Renal cortical epithelial cell (primary cell): ENCODE measurements around the gene NDUFB6. TPM values are rescaled to one million over a fixed set of nuclear protein-coding genes. Genes with fewer than 3 reads are reported as not detected.
"Not testable (repeated sequence)": the region's sequence is repeated elsewhere in the genome, so short reads cannot be mapped to it uniquely, and the experiment has no call there.

Experiments used
- DNase-seq: peaks from one replicate; pipeline ENCODE4 v3.0.0-alpha.2; 2011; ENCODE audit warnings: low read depth
- total RNA-seq: library from RNA; depleted of rRNA; stranded (reverse); fragments of >200 nt; gene quantifications from 2 replicates; pipeline ENCODE4 v1.2.3, GENCODE V29; 2014

NDUFB6 gene
- total RNA-seq, 1 donor from 2014 or later, result 43.8 TPM

GRCh38 chr9:32571969-32572899 is 725 bp downstream of the NDUFB6 start:
- peak; percentile 85 for DNase-seq

DNA sequence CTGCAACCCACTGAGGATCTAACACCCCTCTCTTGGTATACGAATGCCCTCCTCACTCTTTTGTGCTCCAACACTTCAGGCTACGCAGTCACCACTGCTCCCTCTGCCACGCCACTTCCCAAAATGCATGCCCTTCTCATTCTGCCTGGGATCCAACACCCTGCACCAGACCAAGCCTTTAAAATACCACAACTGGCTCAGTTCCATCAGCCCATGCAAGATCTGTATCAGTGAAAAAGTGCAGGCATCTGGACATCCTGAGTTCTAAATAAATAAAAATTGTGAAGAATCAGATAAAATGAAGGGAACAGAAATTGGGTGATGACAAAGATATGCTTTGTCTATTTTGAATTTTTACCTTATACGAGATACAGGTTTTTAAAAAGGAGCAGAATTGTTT is 2.7 kb downstream of the NDUFB6 start:
- DNase-seq, result no peak

DNA sequence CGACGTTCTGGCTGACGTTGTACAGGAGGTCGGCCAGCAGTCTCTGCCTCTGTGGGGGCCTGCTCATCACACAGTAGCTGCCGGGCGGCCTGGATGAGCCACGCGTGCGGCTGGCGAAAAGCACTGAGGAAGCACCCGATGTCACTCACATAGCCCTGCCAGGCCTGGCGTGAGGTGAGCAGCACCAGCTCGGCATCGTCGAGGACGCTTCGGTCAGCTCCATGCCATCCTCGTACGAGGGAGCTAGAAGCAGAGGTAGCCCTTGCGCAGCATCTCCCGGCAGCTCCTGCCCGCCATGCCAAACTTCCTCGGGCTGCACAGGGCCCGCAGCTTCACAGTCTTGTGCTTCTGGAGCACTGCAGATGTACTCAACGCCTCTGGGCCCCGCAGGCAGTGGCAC is 6.2 kb downstream of the NDUFB6 start:
- no peak for DNase-seq

DNA sequence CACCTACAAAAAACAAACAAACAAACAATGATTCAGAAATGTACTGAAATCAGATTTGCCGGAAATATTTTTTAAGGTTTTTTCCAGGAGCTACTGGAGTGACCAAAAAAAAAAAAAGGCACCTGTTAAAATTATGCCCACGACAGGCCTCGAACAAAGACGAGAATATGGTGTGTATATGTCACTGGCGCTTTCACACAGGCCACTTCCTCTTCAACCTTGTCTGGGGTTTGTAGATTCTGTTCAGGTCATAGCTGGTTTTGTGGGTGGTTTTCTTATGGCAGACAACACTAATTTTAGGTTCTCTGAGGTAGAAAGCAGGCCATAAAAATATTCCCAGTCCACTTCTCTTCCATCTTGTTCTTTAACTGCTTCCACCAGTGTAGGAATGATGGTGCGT is 7.0 kb downstream of the NDUFB6 start:
- no peak for DNase-seq

GRCh38 chr9:32558408-32558934 is 14.5 kb downstream of the NDUFB6 start:
- no peak for DNase-seq

DNA sequence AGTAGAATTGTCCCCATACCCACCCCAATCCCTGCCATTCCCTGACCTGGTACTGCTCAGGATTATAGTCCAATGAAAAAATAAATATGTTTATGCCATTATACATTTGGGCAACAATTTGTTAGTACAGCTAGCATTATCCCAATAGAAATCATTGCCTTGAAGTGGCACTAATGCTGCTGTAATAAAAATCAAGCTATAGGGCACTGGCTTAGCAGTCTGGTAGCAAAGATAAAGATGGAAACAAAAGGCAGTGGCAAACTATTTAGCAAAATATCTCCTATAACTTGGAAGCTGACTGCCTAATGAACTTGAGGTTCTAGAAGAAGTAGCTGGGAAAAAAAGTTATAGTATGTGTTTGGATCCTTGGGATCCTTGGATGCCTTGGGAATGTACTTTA is 18.4 kb downstream of the NDUFB6 start:
- DNase-seq, result no peak

- DNase-seq, result no peak
These were observed 18.9 kb downstream of the NDUFB6 start for GRCh38 chr9:32554107-32554506.

- peak; percentile 89 for DNase-seq
These were observed 20.6 kb downstream of the NDUFB6 start, which contains the start of the genes SMIM27 and TOPORS for GRCh38 chr9:32552172-32552872. Gene SMIM27 (plus strand): TSS chr9:32552327. CDS start chr9:32552435, 108 bp downstream. Gene TOPORS (minus strand): TSS chr9:32552586. CDS start chr9:32552436, 150 bp downstream.

DNA sequence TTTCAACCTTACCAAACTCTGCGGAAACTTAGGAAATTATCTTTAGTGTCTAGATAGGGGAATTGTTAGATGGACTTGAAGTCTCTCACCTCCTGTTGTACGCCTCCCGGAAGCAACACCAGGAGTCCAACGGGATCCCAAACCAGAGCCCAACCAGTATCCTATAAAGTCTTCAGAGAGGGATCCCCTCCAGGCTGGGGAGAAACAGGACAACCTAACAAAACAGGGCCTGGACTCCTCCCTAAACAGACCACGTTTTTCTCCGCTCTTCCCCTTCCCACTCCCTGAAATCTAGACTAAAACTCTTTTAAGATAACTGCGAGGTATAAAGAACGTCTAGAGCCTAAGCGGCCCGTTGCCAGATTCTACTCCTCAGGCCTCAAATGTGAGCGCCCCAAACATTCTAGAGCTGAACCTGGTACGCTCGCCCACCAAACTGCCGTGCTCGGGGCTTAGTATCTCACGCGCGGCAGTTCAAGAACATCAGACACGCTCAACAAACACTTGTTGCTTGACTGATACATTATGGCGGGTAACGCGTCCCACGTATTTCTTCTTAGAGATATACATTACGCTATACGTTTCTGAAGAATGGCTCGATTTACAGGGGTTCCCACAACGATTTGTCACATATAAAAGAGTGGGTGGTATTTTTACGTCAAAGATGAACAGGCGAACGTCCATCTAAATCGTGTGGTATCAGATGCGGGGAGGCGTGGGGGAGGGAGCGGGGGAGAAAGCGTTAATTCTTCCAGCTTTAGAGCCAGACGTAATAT is 21.5 kb downstream of the NDUFB6 start:
- DNase-seq, result peak; percentile 46

GRCh38 chr9:32550562-32551275 is 22.2 kb downstream of the NDUFB6 start:
- peak; percentile 78 for DNase-seq

DNA sequence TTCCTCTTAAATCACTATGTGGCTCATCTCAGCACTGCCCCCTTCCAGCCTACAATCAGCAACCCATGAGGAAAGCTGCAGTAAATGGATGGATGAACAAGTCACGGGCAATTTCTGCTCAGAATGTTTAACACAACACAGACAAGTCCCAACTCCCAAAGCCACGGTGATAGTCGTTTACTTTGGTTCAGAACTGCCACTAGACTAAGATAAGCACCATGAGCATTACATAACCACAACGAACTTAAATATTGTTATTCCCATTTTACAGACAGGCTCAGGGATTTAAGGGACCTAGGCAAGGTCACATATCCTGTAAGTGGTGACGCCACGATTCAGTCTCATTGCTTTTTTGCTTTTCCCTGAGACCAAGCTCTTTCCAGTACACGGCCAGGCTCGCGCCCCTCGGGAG is 22.8 kb downstream of the NDUFB6 start:
- DNase-seq, result peak; percentile 49

GRCh38 chr9:32548213-32548612 is 24.7 kb downstream of the NDUFB6 start:
- not testable (repeated sequence) for DNase-seq

DNA sequence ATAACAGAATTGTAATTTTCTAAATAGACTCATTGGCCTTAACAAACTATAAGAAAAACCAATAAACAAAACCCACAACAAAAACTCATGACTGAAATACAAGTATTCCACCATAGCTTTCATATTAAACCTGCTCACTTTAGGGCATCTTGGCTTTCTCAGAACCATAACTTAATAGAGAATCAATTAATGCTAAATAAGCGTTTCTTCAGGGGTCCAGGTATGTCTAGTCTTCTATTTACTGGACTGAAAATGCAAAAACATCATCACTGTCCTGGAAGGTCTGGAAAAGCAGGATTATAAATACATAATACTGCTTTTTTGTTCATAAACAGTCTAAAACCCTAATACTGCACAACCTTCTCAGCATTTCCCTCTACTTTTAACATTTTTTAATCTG is 27.1 kb downstream of the NDUFB6 start:
- DNase-seq, result no peak

DNA sequence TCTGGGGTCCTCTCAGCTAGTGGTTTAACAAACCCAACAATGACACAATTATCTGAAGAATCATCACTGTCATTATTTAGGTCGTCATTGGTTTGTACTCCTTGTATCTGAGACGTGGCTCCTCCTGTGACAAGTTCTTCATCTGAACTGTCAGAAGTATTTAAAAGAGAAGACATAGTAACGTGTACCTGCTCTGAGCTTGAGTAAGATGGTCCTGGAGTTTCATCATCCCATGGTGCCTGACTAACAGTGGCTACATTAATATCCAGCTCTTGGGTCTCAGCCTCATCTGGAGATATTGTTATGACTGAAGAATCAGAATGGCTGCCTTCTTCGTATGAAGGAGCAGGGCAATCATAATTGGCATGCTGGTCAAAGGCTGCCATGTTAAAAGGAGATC is 29.9 kb downstream of the NDUFB6 start:
- DNase-seq, result no peak

DNA sequence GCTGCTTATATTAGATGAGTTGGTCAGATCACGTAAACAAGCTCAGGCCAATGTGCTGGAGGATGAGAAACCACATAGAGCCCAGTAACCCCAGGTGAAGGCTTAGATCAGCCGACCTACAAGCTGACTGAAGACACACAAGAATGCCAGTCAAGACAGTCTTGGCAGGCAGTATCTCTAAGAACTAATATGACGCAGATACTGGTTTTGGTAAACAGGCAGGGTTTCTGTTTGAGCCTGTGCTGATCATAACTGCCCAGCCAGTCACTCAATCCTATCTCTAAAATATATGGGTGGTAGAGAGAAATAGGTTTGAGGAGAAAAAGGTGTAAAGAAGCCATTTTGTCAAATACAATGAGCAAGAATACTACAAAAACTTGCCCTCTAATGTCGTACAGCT is 39.1 kb downstream of the NDUFB6 start:
- DNase-seq, result no peak

GRCh38 chr9:32533336-32533735 is 39.6 kb downstream of the NDUFB6 start:
- no peak for DNase-seq

- DNase-seq, result no peak
These were observed 46.3 kb downstream of the NDUFB6 start for GRCh38 chr9:32526707-32527048.

GRCh38 chr9:32526041-32526706 is 46.8 kb downstream of the NDUFB6 start, which contains the start of gene RIGI:
Gene RIGI (minus strand): TSS chr9:32526196. CDS start chr9:32526166, 30 bp downstream.
- peak; percentile 87 for DNase-seq

DNA sequence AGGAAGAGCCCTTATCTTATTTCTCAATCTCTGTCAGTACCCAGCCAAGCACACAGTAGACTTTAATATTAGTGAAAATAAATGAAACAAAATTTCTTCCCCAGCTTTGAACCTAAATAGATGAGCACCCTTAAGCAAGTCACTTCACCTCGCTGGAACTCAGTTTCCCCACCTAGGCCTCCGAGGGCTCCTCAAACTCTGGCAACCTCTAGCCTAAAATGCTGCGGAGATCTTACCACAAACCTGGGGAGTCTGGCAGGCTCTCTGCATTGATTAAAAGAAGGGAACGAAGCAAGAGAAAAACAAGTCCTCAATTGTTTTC is 47.3 kb downstream of the NDUFB6 start:
- no peak for DNase-seq

DNA sequence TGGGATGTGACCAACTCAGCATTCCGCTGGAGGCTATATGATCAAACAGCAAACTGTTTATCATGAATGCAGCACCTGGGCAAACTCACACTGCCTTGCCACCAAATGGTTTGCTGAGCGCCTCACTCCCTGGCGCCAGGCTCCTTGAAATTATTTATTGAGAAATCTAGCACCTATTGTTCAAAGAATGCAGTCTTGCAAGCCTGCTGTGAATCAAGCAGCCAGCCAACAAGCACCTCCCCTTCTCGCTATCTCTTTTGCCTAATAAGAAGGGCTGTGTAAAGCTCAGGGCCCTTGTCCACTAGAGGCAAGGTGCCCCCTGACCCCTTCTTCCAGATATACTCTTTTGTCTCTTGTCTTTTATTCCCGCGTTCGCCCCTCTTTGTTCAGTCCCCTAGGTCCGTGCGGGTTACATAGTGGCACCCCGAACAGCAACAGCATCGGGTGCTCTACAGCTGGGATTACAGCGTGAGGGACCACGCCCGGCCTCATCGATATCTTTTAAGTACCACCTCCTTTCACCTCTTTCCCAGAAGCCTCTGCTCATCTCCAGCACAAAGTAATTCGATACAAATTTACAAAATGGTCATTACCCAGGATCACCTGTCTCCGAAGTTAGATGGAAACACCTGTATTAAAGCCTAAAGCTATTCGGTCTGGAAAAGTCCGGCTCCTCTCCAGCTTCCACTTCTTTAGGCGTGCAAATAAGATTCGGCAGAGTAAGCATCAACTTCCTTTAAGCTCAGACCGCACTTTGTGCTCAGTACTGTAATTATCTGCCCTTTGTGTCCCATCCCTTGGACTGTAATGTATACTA is 47.9 kb downstream of the NDUFB6 start:
- DNase-seq, result peak; percentile 50
